Stimulated activated naive B cell treated with anti-CD40 and anti-IgM and Interleukin-4, amounts not matched to agents 10 μg/mL and 1 μg/mL and 100 μg/mL, for 72 hours (primary cell): ENCODE results near the gene ENO1.
A peak's percentile ranks its signal among the peaks of the same experiment; 100 is the strongest.

Experiments used
- ATAC-seq, 2 donors: fragments of 150-1000 bp; cut with Tn5 transposase; replicated peaks; 2 replicates each; pipeline ENCODE4 v1.10.0; 2021; ENCODE audit warnings: moderate library complexity in 1 of 2
- DNase-seq: peaks from one replicate; pipeline ENCODE4 v3.0.0; 2021
- H3K27ac Mint-ChIP-seq: one replicate; pipeline ENCODE4 v1.8.0; 2022; ENCODE audit warnings: mild to moderate bottlenecking, mixed read lengths
- H3K27me3 Mint-ChIP-seq, 2 donors: one replicate each; pipeline ENCODE4 v1.8.0; 2022; ENCODE audit warnings: mixed read lengths in 2 of 2
- H3K36me3 Mint-ChIP-seq, 2 donors: one replicate each; pipeline ENCODE4 v1.8.0; 2022; ENCODE audit warnings: mixed read lengths in 2 of 2, mild to moderate bottlenecking in 1 of 2
- H3K4me1 Mint-ChIP-seq, 2 donors: one replicate each; pipeline ENCODE4 v1.8.0; 2022; ENCODE audit warnings: mixed read lengths in 2 of 2, mild to moderate bottlenecking in 1 of 2
- H3K4me3 Mint-ChIP-seq, 2 donors: one replicate each; pipeline ENCODE4 v1.8.0; 2022; ENCODE audit warnings: mild to moderate bottlenecking in 2 of 2, mixed read lengths in 2 of 2, moderate library complexity in 1 of 2
- H3K9me3 Mint-ChIP-seq, 2 donors: one replicate each; pipeline ENCODE4 v1.8.0; 2022; ENCODE audit warnings: mixed read lengths in 2 of 2, mild to moderate bottlenecking in 1 of 2

Gene ENO1

DNA sequence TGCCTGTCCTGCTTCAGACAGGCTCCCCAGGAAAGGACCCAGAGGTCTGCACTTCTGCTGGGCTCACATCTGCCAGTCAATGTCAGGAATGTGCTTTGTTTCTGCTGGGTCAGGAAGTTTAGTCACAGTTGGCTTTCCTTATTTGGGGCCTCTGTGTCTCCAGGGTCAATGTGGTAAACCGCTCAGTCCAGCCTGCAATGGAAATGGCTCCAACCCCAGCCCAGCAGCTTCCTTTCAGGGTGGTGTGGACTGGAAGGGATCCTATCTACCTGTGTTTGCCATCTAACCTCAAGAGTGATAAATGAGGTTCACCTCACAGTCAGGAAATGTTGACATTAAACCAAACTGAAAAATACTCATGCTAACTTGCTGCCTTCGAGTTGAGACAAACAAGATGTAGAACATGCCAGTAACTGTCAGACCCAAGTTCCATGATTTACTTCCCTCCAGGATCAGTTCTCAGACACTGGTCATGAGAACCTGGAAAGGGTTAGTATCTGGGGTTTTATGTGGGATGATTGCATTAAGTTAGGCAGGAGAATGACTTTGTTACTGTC lies 20.3 kb downstream of the ENO1 start:
- peaks cover 0 to 3% of the 10 kb centered on the region in 2 donors for H3K9me3 Mint-ChIP-seq
- peak overlapping the region; percentile 81 for H3K27ac Mint-ChIP-seq
- DNase-seq (no peak), ATAC-seq (no peak)
- peaks cover 23 to 44% of the 10 kb centered on the region in 2 donors for H3K4me1 Mint-ChIP-seq
- H3K27me3 Mint-ChIP-seq: no peaks in the 10 kb centered on the region
- H3K36me3 Mint-ChIP-seq: peaks cover 55 to 58% of the 10 kb centered on the region in 2 donors
- no peak overlapping the region for H3K4me3 Mint-ChIP-seq

DNA sequence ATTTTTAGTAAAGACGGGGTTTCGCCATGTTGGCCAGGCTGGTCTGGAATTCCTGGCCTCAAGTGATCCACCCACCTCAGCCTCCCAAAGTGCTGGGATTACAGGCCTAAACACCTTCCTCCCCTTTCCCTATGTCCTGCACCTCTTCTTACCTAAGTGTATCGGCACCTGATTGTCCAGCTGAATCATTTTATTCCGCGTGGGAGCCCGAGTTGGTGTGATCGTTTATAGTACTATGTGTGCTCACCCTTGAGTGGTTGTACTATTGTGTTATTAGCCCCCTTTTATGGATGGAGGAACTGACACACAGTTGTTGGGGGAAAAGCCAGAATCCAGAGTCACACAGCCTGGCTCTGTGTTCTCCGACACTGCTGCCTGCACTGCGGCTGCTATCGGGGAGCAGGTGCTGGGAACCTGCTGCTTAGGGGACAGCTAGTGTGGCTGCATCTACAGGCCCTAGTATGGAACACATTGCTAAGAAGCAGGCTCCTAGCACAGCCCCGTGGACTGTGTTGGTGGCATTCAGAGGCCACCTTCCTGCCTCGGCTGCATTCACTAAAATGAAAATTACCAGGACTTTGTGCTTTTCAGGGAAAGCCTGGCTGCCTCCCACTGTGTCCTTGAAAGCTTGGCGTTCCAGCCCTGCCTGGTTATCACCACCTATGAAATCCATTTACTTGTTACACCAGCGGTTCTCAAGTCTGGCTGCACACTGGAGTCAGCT lies 21.6 kb downstream of the ENO1 start:
- Mint-ChIP-seq H3K27ac (no peak overlapping the region), H3K27me3 (no peaks in the 10 kb centered on the region), H3K4me3 (no peak overlapping the region), H3K4me1 (peaks cover 19 to 32% of the 10 kb centered on the region in 2 donors), H3K36me3 (peaks cover 43 to 46% of the 10 kb centered on the region in 2 donors), H3K9me3 (peaks cover 0 to 3% of the 10 kb centered on the region in 2 donors)
- ATAC-seq: no peak
- no peak for DNase-seq

GRCh38 chr1:8854240-8854639 lies 24.2 kb downstream of the ENO1 start:
- Mint-ChIP-seq H3K9me3 (peaks cover 0 to 3% of the 10 kb centered on the region in 2 donors), H3K4me1 (peaks cover 6 to 14% of the 10 kb centered on the region in 2 donors), H3K27me3 (no peaks in the 10 kb centered on the region), H3K27ac (no peak overlapping the region), H3K4me3 (no peak overlapping the region), H3K36me3 (peaks cover 24 to 28% of the 10 kb centered on the region in 2 donors)
- ATAC-seq: no peak
- no peak for DNase-seq

GRCh38 chr1:8851060-8851459 lies 27.4 kb downstream of the ENO1 start:
- H3K27ac Mint-ChIP-seq: no peak overlapping the region
- DNase-seq (no peak), ATAC-seq (no peak)
- H3K36me3 Mint-ChIP-seq: peaks cover under 1 to 6% of the 10 kb centered on the region in 2 donors
- peaks cover 0 to 6% of the 10 kb centered on the region in 2 donors for H3K27me3 Mint-ChIP-seq
- H3K4me1 Mint-ChIP-seq: peaks cover 3 to 11% of the 10 kb centered on the region in 2 donors
- no peaks in the 10 kb centered on the region for H3K9me3 Mint-ChIP-seq
- no peak overlapping the region for H3K4me3 Mint-ChIP-seq

DNA sequence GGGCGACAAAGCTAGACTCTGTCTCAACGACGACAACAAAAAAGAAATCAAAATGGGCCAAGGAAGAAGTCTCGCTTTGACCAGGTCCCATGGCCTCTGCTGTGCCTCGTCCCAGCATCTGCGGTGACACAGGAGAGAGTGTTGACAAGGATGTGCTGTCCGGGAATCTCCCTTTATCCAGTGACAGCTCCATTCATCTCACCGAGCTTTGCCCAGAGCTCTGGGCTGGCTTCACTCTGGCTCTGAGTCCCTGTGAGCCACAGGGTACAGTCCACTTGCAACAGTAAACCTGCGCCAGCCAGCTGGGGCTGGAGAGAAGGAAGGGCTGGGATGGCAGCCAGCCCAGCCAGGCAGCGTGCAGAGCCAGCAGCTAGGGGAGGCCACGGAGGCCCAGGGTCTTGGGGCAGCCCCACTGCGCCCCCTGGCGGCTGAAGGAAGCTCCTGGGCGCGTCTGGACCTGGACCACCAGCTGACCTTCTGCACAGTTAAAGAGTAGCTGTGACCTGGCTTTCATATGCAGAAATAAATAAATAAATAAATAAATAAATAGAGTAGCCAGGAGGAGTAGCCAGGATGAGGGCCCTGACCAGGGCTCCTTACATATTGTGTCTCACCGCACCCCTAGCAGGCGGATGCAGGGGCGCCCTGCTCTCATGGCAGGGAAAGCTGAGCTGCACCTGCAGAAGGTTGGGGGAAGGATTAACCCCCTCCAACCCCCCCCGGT lies 29.7 kb downstream of the ENO1 start:
- peaks cover 5 to 7% of the 10 kb centered on the region in 2 donors for H3K27me3 Mint-ChIP-seq
- H3K4me3 Mint-ChIP-seq: no peak overlapping the region
- peaks cover 0 to 4% of the 10 kb centered on the region in 2 donors for H3K36me3 Mint-ChIP-seq
- peak; percentile 96 to 99 for ATAC-seq
- H3K9me3 Mint-ChIP-seq: no peaks in the 10 kb centered on the region
- no peak overlapping the region for H3K27ac Mint-ChIP-seq
- peaks cover 3 to 11% of the 10 kb centered on the region in 2 donors for H3K4me1 Mint-ChIP-seq
- peak; percentile 63 for DNase-seq

- H3K27ac Mint-ChIP-seq: no peak overlapping the region
- H3K36me3 Mint-ChIP-seq: peaks cover 0 to 4% of the 10 kb centered on the region in 2 donors
- no peak for DNase-seq
- ATAC-seq: no peak
- H3K4me3 Mint-ChIP-seq: no peak overlapping the region
- H3K27me3 Mint-ChIP-seq: peaks cover 5 to 11% of the 10 kb centered on the region in 2 donors
- H3K4me1 Mint-ChIP-seq: peaks cover 3 to 11% of the 10 kb centered on the region in 2 donors
- H3K9me3 Mint-ChIP-seq: no peaks in the 10 kb centered on the region
Observed at GRCh38 chr1:8847990-8848389, 30.5 kb downstream of the ENO1 start.

DNA sequence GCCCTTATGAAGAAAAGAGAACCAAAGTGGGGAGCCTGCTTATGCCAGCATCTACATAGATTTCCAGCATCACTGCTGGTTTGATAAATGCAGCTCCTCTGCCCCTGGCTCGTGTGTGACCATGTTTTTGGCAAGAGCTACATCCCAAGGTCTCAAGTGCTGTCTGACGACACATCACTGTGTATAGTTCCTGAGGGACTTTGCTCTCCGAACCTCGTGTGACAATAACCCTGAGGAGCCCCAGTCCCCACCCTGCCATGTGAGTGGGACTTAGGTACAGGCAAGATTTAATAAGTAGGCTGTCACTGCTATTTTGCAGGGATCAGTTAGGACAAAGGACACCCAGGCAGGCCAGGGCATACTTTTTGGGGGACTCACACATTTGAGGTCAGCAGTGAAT lies 32.2 kb downstream of the ENO1 start:
- DNase-seq: no peak
- H3K9me3 Mint-ChIP-seq: no peaks in the 10 kb centered on the region
- H3K36me3 Mint-ChIP-seq: peaks cover 0 to 4% of the 10 kb centered on the region in 2 donors
- H3K27ac Mint-ChIP-seq: no peak overlapping the region
- H3K4me3 Mint-ChIP-seq: no peak overlapping the region
- peaks cover 3 to 11% of the 10 kb centered on the region in 2 donors for H3K4me1 Mint-ChIP-seq
- H3K27me3 Mint-ChIP-seq: peaks cover 5 to 11% of the 10 kb centered on the region in 2 donors
- ATAC-seq: no peak

- Mint-ChIP-seq H3K27me3 (peaks cover 5 to 11% of the 10 kb centered on the region in 2 donors), H3K4me3 (no peak overlapping the region), H3K9me3 (peaks cover 2 to 3% of the 10 kb centered on the region in 2 donors), H3K27ac (no peak overlapping the region), H3K4me1 (peaks cover 3 to 13% of the 10 kb centered on the region in 2 donors), H3K36me3 (peaks cover 1 to 6% of the 10 kb centered on the region in 2 donors)
- DNase-seq: no peak
- ATAC-seq: no peak
Observed at GRCh38 chr1:8845104-8846097, 33.1 kb downstream of the ENO1 start.

- peaks cover 7 to 21% of the 10 kb centered on the region in 2 donors for H3K4me1 Mint-ChIP-seq
- H3K27me3 Mint-ChIP-seq: peaks cover 5 to 11% of the 10 kb centered on the region in 2 donors
- H3K36me3 Mint-ChIP-seq: peaks cover 3 to 14% of the 10 kb centered on the region in 2 donors
- no peak overlapping the region for H3K4me3 Mint-ChIP-seq
- H3K9me3 Mint-ChIP-seq: peaks cover 10 to 11% of the 10 kb centered on the region in 2 donors
- DNase-seq (no peak), ATAC-seq (no peak)
- no peak overlapping the region for H3K27ac Mint-ChIP-seq
Observed at GRCh38 chr1:8844501-8845006, 33.9 kb downstream of the ENO1 start.

- Mint-ChIP-seq H3K27me3 (peaks cover 5% of the 10 kb centered on the region in 2 donors), H3K4me1 (peaks cover 3 to 9% of the 10 kb centered on the region in 2 donors), H3K9me3 (peaks cover 10 to 12% of the 10 kb centered on the region in 2 donors), H3K4me3 (no peak overlapping the region), H3K27ac (no peak overlapping the region), H3K36me3 (peaks cover 3 to 10% of the 10 kb centered on the region in 2 donors)
- DNase-seq: no peak
- ATAC-seq: no peak
Observed at GRCh38 chr1:8841395-8841794, 37.1 kb downstream of the ENO1 start.

DNA sequence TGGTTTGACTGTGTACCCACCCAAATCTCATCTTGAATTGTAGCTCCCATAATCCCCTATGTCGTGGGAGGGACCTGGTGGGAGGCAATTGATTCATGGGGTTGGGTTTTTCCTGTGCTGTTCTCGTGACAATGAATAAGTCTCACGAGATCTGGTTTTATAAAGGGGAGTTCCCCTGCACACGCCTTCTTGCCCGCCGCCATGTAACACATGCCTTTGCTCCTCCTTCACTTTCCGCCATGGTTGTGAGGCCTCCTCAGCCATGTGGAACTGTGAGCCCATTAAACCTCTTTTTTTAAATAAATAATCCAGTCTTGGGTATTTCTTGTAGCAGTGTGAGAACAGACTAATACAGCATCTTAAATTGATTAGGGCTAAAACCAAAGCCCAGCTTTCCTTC lies 38.5 kb downstream of the ENO1 start:
- DNase-seq: no peak

DNA sequence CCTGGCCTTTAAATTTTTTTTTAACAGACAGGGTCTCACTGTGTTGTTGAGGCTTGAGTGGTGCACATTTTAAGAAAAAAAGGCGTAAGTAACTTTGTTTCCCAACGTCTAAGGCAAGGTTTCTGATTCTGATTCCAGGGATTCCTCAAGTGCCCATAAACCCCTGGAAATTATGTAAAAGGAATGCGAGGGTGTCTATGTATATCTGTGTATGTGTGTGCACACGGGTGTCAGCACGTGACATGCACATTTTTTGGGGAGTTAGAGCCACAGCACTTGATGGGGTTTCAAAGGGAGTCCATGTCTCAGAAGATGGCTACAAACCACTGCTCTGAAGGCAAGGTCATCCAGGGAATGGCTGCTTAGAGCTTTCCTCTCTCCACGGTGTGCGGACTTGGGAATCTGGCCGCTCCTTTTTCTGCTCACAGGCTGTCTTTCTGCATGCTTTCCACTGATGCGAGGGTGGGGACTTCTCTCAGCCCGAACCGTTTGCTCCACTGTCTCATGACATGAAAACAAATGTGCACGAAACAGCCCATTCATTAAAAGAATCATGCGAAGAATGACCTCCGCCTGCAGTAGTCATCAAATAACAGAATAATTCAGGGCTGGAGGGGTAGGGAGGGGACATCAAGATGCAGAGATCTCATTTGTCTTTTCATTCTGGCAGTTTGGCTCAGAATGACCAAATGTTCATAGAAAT lies 42.4 kb downstream of the ENO1 start:
- Mint-ChIP-seq H3K27me3 (no peaks in the 10 kb centered on the region), H3K9me3 (peaks cover 10 to 12% of the 10 kb centered on the region in 2 donors), H3K4me1 (peaks cover 3 to 9% of the 10 kb centered on the region in 2 donors), H3K27ac (no peak overlapping the region), H3K4me3 (no peak overlapping the region), H3K36me3 (peaks cover 3 to 10% of the 10 kb centered on the region in 2 donors)
- no peak for DNase-seq
- no peak for ATAC-seq

More for the DNA sequence above, 38.5 kb downstream of the ENO1 start:
- peaks cover 5% of the 10 kb centered on the region in 2 donors for H3K27me3 Mint-ChIP-seq
- H3K27ac Mint-ChIP-seq: peak overlapping the region; percentile 61
- H3K4me3 Mint-ChIP-seq: no peak overlapping the region
- H3K36me3 Mint-ChIP-seq: peaks cover 3 to 10% of the 10 kb centered on the region in 2 donors
- H3K9me3 Mint-ChIP-seq: peaks cover 10 to 12% of the 10 kb centered on the region in 2 donors
- no peak for ATAC-seq
- peaks cover 3 to 9% of the 10 kb centered on the region in 2 donors for H3K4me1 Mint-ChIP-seq

- DNase-seq: no peak
- Mint-ChIP-seq H3K27ac (no peak overlapping the region), H3K27me3 (no peaks in the 10 kb centered on the region), H3K4me1 (peaks cover 6 to 8% of the 10 kb centered on the region in 2 donors), H3K4me3 (no peak overlapping the region), H3K9me3 (no peaks in the 10 kb centered on the region), H3K36me3 (no peaks in the 10 kb centered on the region)
- no peak for ATAC-seq
Observed at GRCh38 chr1:8831340-8831739, 47.1 kb downstream of the ENO1 start.
